GM19035 (cell line): ENCODE data around the gene CD63.

Experiments
- ATAC-seq: cut with Tn5 transposase; IDR thresholded peaks from one replicate; pipeline ENCODE4 v1.9.1; 2021; ENCODE audit not compliant: unreplicated experiment

The CD63 gene

GRCh38 chr12:55692631-55693322 is 36.0 kb downstream of the CD63 start:
- ATAC-seq, result no peak

DNA sequence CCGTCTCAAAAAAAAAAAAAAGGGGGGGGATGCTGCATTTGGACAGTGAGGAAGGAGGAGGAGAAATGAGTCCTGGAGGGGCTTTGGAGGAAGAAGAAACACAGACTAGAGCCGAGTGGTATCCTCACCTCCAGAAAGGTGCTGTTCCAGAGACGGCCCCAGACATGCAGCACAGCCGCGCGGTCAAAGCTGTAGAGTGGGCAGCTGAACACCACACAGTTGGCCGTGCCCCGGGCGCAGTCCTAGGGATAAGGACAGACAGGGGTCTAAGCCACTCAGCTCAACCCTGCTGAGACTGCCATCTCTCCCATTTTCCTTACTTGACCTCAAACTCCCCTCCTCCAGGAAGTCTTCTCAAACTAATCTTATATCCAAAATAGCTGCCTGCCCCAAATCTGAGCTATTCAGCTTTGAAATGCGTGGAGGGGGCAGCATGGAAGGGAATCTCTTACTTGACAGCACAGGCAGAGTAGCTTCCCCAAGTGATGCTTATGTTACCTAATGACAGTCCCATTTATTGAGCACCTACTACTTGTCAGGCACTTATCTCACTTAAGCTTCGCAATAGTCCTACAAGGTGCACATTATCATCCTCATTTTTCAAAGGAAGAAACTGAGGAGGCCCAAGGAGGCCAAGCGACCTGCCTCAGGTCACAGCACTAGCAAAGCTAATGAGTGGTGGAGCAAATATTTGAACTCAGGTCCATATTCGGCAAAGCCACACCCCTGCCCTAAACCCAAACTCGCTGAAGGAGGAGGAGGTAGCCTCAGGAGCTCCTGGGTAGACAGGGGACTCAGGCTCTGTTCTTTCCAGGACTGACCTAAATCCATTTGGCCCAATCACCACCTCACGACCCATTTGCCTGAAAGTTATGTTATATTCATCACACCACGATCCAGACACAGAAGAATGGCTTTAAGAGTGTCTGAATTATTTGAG is 39.8 kb downstream of the CD63 start:
- no peak for ATAC-seq

DNA sequence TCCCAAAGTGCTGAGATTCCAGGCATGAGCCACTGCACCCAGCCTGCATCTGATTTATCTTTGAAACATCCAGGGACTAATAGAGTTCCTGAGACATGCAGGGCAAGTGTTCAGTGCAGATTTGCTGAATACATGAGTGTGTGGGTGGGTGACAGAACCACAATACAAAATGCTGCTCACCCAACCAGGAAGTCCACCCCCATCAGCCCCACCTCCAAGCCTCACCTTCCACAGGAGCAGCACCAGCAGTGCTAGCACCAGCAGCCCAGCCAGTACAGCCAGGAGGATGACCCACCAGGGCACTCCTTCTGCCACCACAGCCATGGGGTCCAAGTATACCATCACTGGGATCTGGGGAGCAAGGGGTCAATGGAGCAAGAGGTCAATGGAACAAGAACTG is 41.1 kb downstream of the CD63 start:
- no peak for ATAC-seq

DNA sequence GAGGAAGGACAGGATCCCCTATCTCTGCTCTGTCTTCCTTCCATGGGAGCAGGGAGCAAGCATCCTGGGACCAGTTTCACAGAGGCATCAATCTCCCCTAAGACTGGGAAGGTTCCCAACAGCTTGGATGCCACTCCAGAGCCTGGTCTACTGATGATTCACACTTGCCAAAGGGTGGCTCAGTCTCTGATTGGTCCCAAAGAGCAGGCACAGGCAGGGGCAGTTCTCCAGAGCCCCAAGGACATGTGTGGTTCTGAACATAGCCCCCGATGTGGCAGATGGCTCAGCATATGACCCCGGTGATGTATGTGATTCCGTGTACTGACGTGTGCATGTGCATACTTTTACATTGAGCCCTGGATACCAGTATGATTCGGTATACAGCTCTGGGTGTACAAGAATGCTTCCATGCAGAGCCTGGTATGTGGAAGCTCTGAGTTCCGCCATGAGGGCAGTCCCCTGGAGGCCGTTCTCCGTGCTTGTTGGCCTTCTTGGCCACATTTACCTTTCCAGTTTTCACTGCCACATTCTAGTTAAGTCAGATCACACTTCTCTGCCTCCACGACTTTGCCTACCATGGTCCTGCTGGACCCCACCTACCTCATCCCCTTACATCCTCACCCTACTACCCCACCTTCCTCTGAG is 42.3 kb downstream of the CD63 start:
- no peak for ATAC-seq

- ATAC-seq, result no peak
Observed at GRCh38 chr12:55685671-55686070, 43.1 kb downstream of the CD63 start.

- no peak for ATAC-seq
Observed at GRCh38 chr12:55684761-55685370, 43.9 kb downstream of the CD63 start.

GRCh38 chr12:55683676-55684075 is 45.1 kb downstream of the CD63 start:
- ATAC-seq, result no peak

GRCh38 chr12:55682087-55682796 is 46.6 kb downstream of the CD63 start:
- no peak for ATAC-seq

DNA sequence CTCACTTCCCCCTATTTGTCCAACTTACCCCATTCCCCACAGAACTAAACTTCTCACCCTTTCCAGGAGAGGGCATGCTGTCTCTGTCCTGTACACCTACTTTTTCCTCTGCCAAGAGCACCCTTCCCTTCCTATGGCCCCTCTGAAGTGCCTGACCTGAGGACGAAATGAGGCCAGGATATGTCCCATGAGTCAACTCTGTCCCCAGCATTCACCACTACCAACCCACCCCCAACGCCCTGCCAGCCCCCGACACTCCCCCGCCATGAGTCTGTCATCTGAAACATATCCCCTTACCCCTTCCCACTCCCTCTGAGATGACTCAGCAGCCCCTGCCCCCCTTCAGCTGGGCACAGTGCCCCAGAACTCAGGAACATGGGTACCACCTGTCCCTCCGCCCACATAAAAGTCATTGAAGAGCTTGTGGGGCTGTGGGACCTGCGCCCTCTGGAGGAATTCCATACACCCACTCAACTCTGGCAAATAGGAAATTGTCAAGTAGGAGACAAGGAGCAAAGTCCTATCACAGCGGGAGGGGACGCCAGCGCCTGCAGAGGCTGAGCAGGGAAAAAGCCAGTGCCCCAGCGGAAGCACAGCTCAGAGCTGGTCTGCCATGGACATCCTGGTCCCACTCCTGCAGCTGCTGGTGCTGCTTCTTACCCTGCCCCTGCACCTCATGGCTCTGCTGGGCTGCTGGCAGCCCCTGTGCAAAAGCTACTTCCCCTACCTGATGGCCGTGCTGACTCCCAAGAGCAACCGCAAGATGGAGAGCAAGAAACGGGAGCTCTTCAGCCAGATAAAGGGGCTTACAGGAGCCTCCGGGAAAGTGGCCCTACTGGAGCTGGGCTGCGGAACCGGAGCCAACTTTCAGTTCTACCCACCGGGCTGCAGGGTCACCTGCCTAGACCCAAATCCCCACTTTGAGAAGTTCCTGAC is 47.4 kb downstream of the CD63 start:
- no peak for ATAC-seq

DNA sequence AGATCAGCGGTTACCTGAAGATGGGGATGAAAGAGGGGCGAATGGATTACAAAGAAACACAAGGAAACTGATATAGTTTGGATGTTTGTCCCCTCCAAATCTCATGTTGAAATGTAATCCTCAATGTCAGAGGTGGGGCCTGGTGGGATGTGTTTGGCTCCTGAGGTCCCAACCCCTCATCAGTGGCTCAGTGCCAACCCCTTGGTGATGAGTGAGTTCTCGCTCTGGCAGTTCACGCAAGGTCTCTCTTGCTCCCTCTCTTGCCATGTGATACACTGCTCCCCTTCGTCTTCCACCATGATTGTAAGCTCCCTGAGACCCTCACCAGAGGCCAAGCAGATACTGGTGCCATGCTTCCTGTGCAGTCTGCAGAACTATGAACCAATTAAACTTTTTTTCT is 49.1 kb downstream of the CD63 start:
- ATAC-seq, result no peak

GRCh38 chr12:55676707-55677106 is 52.1 kb downstream of the CD63 start:
- ATAC-seq, result no peak

DNA sequence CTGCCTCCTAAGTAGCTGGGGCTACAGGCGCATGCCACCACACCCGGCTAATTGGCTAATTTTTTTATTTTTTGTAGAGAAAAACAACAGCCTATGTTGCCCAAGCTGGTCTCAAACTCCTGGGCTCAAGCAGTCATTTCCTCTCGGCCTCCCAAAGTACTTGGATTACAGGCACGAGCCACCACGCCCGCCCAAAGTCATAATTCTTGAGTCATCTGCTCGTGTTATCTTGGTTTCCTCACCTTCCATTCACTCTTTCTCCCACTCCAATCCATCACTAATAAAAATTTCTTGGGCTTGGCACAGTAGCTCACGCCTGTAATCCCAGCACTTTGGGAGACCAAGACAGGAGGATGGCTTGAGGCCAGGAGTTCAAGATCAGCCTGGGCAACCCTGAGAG is 53.1 kb downstream of the CD63 start:
- no peak for ATAC-seq
